22Rv1 (cell line): ENCODE data around the gene DCN.

ENCODE experiments used
- H3K27ac ChIP-seq: fragments of 450-650 bp; 2 replicates; pipeline ENCODE4 v1.5.1; 2017
- ZFX ChIP-seq: fragments of 450-650 bp; IDR thresholded peaks from 2 replicates; pipeline ENCODE4 v1.6.1; 2017; ENCODE audit warnings: antibody characterized with exemption, borderline replicate concordance
- TF ChIP-seq, protein P1 (sequence below): fragments of 450-650 bp; IDR thresholded peaks from 2 replicates; pipeline ENCODE4 v1.5.1; 2017; ENCODE audit warnings: mild to moderate bottlenecking

DCN gene

DNA sequence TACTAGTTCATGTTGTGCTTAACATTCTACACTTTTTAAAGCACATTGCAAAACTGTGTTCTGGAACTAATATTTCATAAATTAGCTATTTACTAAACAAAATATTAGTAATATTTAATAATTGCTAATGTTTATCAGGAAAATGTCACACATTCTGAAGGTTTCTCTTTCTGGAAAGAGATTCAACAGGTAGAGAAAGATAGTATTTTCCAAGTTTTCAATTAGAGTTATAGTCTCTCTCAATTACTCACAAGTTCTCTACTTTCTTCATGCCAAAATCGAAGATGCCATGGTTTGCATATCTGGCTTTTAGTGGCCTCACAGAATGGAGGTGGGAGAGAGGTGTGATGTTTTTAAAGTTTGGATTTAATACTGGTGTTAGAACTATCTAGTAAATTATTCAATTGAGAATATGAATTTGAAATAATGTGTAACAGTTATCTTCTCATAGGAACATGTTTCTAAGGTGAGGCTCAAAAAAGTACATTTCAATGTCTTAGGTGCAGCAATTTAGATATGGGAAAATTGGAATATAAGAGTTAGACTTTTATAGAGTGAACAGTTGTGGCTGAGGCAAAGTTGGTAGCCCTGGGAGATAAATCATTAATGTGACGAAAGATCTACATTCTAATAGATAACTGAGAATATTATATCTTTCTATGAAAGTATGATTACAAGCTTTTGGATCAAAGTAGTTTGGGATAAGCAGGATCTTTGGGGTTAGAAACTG is 72.9 kb downstream of the DCN start:
- TF ChIP-seq, protein P1, sequence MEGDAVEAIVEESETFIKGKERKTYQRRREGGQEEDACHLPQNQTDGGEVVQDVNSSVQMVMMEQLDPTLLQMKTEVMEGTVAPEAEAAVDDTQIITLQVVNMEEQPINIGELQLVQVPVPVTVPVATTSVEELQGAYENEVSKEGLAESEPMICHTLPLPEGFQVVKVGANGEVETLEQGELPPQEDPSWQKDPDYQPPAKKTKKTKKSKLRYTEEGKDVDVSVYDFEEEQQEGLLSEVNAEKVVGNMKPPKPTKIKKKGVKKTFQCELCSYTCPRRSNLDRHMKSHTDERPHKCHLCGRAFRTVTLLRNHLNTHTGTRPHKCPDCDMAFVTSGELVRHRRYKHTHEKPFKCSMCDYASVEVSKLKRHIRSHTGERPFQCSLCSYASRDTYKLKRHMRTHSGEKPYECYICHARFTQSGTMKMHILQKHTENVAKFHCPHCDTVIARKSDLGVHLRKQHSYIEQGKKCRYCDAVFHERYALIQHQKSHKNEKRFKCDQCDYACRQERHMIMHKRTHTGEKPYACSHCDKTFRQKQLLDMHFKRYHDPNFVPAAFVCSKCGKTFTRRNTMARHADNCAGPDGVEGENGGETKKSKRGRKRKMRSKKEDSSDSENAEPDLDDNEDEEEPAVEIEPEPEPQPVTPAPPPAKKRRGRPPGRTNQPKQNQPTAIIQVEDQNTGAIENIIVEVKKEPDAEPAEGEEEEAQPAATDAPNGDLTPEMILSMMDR, result no peak
- TF ChIP-seq ZFX, result no peak
- no peak overlapping the region for H3K27ac ChIP-seq

DNA sequence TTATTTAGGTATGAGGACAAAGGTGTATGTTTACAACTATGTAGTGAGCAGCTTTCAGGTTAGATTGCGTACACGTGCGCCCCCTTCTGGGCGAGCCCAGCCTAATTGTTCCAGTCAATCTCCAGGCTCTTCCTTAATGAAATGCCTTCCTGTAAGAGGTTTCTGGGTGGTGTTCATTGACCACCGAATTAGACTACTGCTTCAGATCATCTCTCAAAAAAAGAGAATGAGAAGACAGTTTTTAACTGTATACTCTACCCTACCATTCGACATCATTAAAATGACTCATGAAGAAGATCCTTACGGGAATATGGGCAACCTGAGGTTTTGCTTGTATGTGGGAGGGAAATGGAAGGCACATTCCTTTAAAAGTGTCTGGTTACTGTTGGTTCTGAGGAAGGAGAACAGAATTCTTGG is 73.5 kb downstream of the DCN start:
- no peak overlapping the region for H3K27ac ChIP-seq
- TF ChIP-seq ZFX, result no peak
- TF ChIP-seq, protein P1, result peak; percentile 98

DNA sequence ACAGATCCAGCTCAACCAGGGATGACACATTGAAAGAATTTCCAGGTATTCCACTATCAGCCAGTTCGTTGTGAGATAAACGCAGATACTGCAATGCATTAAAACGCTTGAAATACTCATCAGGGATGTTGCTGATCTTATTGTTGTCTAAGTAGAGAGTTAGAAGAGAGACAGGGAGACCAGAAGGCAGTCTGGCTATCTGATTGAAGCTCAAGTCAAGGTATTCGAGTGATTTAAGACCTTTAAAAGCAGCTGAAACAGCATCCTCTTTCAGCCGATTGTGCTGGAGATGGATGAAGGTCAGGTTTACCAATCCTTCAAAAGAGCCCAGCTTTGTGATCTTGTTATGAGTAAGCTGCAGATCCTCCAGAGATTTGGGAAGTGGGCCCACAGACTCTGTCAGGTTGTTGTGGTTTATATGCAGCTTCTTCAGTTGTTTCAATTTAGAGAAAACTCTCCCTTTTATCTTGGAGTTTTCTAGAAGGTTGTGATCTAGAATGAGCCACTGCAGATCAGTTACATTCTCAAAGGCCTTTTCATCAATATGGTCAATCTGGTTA is 74.3 kb downstream of the DCN start:
- TF ChIP-seq, protein P1, result no peak
- no peak for TF ChIP-seq ZFX
- H3K27ac ChIP-seq, result no peak overlapping the region

DNA sequence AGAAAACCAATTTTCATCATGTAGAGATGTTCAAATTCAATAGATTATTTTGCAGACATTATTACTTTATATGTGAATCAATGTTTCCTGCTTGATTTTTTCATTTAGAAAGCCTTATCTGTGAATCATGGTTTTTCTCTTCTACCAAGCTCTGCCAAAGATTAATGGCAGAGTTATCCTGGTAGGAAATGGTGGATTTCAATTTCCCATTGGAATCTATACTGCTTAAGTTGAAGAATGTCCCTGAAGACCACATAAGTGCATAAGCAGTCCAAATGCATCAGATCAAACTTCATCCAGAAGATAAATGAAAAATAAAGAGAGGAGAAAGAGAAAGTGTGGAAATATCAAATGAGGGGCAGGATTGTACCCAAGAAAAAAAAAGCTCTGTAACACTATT is 76.3 kb downstream of the DCN start:
- no peak for TF ChIP-seq ZFX
- TF ChIP-seq, protein P1, result no peak
- H3K27ac ChIP-seq, result no peak overlapping the region

DNA sequence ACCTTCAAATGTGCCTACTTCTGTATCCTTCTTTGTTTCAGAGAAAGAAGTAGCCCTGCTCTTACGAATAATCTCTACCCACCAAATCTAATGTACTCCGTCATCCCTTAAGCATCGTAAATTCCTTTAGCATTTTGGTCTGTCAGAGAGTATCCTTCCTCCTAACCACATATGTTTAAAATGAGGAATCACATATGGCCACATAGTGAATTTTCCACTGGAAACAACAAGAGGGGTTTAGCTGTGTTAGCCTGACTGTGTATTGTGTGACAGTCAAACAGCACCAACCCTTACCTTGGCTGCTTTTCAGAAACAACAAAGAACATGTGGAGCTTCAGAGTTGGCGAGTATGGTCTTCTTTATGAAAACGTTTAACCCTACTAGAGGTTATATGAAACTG is 76.8 kb downstream of the DCN start:
- H3K27ac ChIP-seq, result no peak overlapping the region
- no peak for TF ChIP-seq ZFX
- TF ChIP-seq, protein P1, result no peak

DNA sequence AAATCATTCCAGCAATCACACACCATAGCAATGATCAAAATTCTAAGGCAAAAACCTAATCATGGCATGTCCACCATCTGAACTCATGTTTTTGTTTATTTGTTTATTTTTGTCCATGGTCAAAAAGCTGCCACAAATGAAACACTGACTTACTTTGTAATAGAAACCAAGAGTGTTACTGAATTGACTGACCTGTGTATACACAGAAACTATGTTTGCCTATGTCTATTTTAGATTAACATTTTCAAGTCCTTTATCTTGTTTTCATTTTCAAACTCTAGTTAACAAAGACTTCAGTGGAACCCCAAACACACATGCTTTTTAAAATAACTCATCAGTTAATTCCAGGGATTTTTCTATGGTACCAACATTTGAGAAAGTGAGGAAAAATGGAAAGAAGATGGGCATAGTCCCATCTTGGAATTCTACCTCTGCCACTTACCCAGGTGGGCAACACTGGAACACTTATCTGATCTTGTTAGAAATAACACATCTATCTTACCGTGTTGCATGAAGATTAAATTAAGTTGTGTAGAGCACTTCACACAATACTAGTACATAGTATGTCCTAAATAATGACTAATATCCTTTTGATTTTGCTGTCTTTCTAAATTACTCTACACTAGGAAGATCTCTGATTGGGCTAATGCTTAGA is 77.7 kb downstream of the DCN start:
- H3K27ac ChIP-seq, result no peak overlapping the region
- no peak for TF ChIP-seq ZFX
- TF ChIP-seq, protein P1, result no peak

DNA sequence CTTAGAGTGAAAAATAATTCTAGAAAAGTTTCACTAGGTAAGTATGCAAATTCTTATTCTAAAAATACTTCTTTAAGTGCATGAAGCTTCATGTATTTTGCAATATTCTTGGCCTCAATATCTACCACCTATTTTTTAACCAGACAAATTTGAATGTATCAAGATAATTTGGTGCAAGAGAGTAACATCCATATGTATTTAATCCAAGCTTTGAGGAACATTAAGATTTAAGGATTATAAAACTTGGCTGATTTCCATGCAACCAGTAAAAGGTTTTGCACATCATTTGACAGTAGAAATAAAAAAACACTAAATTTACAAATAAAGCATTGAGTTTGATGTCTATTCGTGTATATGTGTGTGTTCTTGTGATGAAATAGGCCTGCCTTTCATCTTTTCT is 79.0 kb downstream of the DCN start:
- no peak overlapping the region for H3K27ac ChIP-seq
- no peak for TF ChIP-seq ZFX
- TF ChIP-seq, protein P1, result no peak
